ENCODE measurements around the gene ABCA10. TPM values are rescaled to one million over a fixed set of nuclear protein-coding genes. Genes with fewer than 3 reads are reported as not detected.

The ABCA10 gene
- total RNA-seq, 2 donors from 2014 or later, result 1.8 to 2.3 TPM

- intact Hi-C loops (cut with DNase I), result no loop called here
- Histone ChIP-seq H3K9ac (ENCODE audit: low read depth in 2 of 2, low read length in 2 of 2) (no peak overlapping the region), H3K4me3 (no peak overlapping the region), H3K9me3 (no peaks in the 10 kb centered on the region), H3K36me3 (no peaks in the 10 kb centered on the region), H3K27me3 (no peaks in the 10 kb centered on the region), H3K4me1 (no peaks in the 10 kb centered on the region), H3K27ac (no peak overlapping the region)
- no peak for TF ChIP-seq CTCF (IDR thresholded peaks at IDR 0.05)
- no peak for DNase-seq
Observed at GRCh38 chr17:69144331-69145255, 84.0 kb downstream of the ABCA10 start.

GRCh38 chr17:69143683-69144231 is 84.9 kb downstream of the ABCA10 start:
- H3K27ac ChIP-seq, result no peak overlapping the region

GRCh38 chr17:69143151-69143550 is 85.5 kb downstream of the ABCA10 start:
- no peak overlapping the region for H3K27ac ChIP-seq
- no peak for TF ChIP-seq CTCF (IDR thresholded peaks at IDR 0.05)
- intact Hi-C loops (cut with DNase I), result no loop called here

More at GRCh38 chr17:69143683-69144231, 84.9 kb downstream of the ABCA10 start:
- intact Hi-C loops (cut with DNase I), result no loop called here
- no peaks in the 10 kb centered on the region for H3K27me3 ChIP-seq
- H3K4me3 ChIP-seq, result no peak overlapping the region
- H3K9ac ChIP-seq (ENCODE audit: low read depth in 2 of 2, low read length in 2 of 2), result no peak overlapping the region
- no peak for TF ChIP-seq CTCF (IDR thresholded peaks at IDR 0.05)
- no peaks in the 10 kb centered on the region for H3K36me3 ChIP-seq
- H3K9me3 ChIP-seq, result no peaks in the 10 kb centered on the region
- no peaks in the 10 kb centered on the region for H3K4me1 ChIP-seq
- DNase-seq, result no peak

GRCh38 chr17:69142175-69142802 is 86.3 kb downstream of the ABCA10 start:
- H3K4me1 ChIP-seq, result no peaks in the 10 kb centered on the region
- H3K4me3 ChIP-seq, result no peak overlapping the region
- H3K27ac ChIP-seq, result peak overlapping the region; percentile 25
- no peaks in the 10 kb centered on the region for H3K27me3 ChIP-seq
- intact Hi-C loops (cut with DNase I), result no loop called here
- TF ChIP-seq CTCF (IDR thresholded peaks at IDR 0.05), result no peak
- DNase-seq, result no peak
- no peak overlapping the region for H3K9ac ChIP-seq (ENCODE audit: low read depth in 2 of 2, low read length in 2 of 2)
- H3K9me3 ChIP-seq, result no peaks in the 10 kb centered on the region
- H3K36me3 ChIP-seq, result no peaks in the 10 kb centered on the region

More at GRCh38 chr17:69143151-69143550, 85.5 kb downstream of the ABCA10 start:
- no peak for DNase-seq
- Histone ChIP-seq H3K9me3 (no peaks in the 10 kb centered on the region), H3K36me3 (no peaks in the 10 kb centered on the region), H3K4me1 (no peaks in the 10 kb centered on the region), H3K4me3 (no peak overlapping the region), H3K9ac (ENCODE audit: low read depth in 2 of 2, low read length in 2 of 2) (no peak overlapping the region), H3K27me3 (no peaks in the 10 kb centered on the region)

- Histone ChIP-seq H3K9ac (ENCODE audit: low read depth in 2 of 2, low read length in 2 of 2) (no peak within 1 kb of the TSS), H3K36me3 (no peaks in the 10 kb centered on the region), H3K9me3 (no peaks in the 10 kb centered on the region), H3K4me3 (no peak within 1 kb of the TSS), H3K27ac (peak within 1 kb of the TSS; percentile 25), H3K27me3 (no peaks in the 10 kb centered on the region), H3K4me1 (no peaks in the 10 kb centered on the region)
- intact Hi-C loops (cut with DNase I), result no loop called here
- TF ChIP-seq CTCF (IDR thresholded peaks at IDR 0.05), result no peak
- no peak for DNase-seq
Observed at GRCh38 chr17:69141431-69142174, 87.0 kb downstream of the ABCA10 start, which contains the start of gene ABCA6. TSS of gene ABCA6 (minus strand) at chr17:69141895. CDS start at chr17:69140703, 1,192 bp downstream.
